Superior temporal gyrus (tissue), 1 donor: ENCODE measurements around the gene GPR137.

Source experiments
- DNase-seq: peaks from one replicate; pipeline ENCODE4 v3.0.0-alpha.2; 2016; ENCODE audit errors: extremely low spot score

The GPR137 gene

GRCh38 chr11:64249038-64249437 is 36.6 kb upstream of the GPR137 start:
- DNase-seq: no peak

GRCh38 chr11:64249563-64250414 is 35.9 kb upstream of the GPR137 start:
- no peak for DNase-seq

GRCh38 chr11:64250415-64251015 is 35.1 kb upstream of the GPR137 start:
- no peak for DNase-seq

DNA sequence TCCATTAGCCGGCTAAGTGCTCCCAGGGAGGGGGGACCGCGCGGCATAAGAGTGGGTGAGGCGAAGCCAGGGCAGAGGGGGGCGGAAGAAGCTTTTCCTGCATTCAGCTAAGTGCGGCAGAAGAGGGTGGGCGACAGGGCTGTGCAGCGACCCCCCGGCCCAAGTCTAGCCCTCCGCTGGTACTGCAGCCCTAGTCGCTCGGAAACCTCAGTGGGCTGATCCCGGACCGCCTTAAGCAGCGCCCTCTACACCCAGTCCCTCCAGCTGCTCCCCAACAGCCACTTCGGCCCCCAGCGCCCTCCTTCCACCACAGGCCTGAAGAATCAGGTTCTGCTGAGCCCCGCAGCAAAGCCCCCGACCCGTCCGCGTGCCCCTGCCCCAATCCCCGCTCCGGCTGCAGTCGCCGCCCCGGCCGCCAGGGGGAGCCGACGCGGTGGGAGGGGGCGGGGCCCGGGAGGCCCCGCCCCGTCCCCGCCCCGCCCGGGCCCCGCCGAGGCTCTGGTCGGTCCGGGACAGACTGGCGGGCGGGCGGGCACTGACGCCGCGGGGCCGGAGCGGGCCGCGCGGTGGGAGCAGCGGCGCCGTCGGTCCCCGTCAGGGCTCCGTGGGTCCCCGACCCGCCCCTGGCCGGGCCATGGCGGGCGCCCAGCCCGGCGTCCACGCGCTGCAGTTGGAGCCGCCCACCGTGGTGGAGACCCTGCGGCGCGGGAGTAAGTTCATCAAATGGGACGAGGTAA is 34.5 kb upstream of the GPR137 start, which contains the start of gene PLCB3:
TSS of gene PLCB3 (plus strand) at position 515 of the 737 bp plus-strand sequence. CDS start at position 635, 120 bp downstream.
- DNase-seq: no peak

GRCh38 chr11:64251753-64252002 is 34.0 kb upstream of the GPR137 start:
- DNase-seq: no peak

- no peak for DNase-seq
Observed at GRCh38 chr11:64252003-64252872, 33.4 kb upstream of the GPR137 start.

- no peak for DNase-seq
Observed at GRCh38 chr11:64253043-64253442, 32.6 kb upstream of the GPR137 start.

- DNase-seq: no peak
Observed at GRCh38 chr11:64253481-64253880, 32.2 kb upstream of the GPR137 start.

DNA sequence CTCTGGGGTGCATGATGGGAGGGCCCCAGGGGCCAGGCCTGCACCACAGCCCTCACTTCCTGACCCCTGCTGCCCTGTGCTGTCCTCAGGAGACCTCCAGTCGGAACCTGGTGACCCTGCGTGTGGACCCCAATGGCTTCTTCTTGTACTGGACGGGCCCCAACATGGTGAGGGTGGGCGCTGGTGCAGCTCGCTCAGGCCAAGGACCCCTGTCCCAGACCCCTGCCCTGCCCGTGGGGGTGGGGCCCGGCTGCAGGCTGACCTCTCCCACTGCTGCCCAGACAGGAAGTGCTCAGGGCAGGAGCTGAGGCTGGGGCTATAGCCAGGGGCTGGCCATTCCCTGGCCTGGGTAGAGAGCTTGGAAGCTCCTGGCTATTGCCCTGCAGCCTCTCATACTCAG is 31.3 kb upstream of the GPR137 start:
- no peak for DNase-seq

- DNase-seq: no peak
Observed at GRCh38 chr11:64255135-64256128, 30.2 kb upstream of the GPR137 start.

DNA sequence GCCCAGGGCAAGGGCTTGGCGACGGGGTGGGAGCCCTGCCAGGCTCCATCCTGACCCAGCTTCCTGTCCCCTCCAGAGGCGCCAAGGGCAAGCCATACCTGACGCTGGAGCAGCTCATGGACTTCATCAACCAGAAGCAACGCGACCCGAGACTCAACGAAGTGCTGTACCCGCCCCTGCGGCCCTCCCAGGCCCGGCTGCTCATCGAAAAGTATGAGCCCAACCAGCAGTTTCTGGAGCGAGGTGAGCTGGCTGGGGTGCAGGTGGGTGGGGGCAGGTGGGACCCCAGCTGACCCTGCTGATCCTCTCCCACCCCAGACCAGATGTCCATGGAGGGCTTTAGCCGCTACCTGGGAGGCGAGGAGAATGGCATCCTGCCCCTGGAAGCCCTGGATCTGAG is 29.3 kb upstream of the GPR137 start:
- DNase-seq: no peak

DNA sequence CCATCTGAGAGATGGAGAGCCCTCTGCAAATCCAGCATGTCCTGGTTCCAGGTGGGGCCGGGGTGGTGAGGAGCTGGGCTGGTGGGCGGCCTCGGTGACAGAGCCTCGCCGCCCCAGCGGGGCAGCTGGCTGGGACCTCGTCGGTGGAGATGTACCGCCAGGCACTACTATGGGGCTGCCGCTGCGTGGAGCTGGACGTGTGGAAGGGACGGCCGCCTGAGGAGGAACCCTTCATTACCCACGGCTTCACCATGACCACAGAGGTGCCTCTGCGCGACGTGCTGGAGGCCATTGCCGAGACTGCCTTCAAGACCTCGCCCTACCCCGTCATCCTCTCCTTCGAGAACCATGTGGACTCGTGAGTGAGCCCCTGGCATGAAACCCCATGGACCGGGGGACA is 27.3 kb upstream of the GPR137 start:
- DNase-seq: no peak

- DNase-seq: no peak
Observed at GRCh38 chr11:64258946-64259532, 26.6 kb upstream of the GPR137 start.

DNA sequence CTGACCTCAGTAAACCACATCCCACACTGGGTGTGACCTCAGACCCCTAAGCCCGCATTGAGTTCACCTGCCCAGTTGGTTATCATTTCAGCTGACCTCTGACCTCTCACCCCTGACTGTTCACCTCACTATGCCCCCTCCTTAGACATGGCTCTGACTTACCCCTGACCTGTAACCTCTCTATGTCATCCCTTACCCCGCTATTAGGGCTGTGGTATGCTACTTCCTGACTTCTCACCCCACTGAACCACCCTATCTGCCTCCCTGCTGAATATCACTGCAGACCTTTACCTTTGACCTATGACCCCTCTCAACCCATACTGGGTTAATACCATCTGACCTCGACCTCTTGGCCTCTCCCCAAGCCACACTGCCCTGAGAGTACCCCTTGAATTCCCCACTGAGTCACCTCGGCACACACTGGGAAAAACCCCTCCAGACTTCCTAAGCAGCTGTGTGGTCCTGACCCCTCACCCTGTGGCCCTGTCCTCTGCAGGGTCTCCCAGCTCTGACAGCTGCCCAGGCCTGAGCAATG is 26.0 kb upstream of the GPR137 start:
- no peak for DNase-seq

GRCh38 chr11:64260147-64260708 is 25.4 kb upstream of the GPR137 start:
- no peak for DNase-seq

GRCh38 chr11:64261556-64262080 is 24.0 kb upstream of the GPR137 start:
- DNase-seq: no peak

DNA sequence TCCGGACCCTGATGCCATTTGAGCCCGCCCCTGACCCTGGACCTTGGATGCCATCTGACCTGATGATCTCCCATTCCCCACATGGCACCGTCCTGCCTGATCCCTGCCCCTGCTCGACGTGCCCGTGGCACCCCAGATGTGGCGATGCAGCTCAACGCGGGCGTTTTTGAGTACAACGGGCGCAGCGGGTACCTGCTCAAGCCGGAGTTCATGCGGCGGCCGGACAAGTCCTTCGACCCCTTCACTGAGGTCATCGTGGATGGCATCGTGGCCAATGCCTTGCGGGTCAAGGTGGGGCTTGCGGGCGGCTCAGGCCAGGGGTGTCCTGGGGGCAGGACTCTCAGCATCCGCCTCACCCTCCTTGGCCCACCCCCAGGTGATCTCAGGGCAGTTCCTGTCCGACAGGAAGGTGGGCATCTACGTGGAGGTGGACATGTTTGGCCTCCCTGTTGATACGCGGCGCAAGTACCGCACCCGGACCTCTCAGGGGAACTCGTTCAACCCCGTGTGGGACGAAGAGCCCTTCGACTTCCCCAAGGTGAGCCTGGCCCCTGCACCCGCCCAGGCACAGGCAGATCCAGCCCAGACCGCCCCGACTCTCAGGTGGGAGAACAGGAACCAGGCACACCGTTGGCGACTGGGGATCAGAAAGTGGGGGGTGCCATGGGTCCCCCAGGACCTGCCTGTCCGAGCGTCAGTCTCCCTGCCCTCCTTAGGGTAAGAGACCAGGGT is 23.2 kb upstream of the GPR137 start:
- no peak for DNase-seq

DNA sequence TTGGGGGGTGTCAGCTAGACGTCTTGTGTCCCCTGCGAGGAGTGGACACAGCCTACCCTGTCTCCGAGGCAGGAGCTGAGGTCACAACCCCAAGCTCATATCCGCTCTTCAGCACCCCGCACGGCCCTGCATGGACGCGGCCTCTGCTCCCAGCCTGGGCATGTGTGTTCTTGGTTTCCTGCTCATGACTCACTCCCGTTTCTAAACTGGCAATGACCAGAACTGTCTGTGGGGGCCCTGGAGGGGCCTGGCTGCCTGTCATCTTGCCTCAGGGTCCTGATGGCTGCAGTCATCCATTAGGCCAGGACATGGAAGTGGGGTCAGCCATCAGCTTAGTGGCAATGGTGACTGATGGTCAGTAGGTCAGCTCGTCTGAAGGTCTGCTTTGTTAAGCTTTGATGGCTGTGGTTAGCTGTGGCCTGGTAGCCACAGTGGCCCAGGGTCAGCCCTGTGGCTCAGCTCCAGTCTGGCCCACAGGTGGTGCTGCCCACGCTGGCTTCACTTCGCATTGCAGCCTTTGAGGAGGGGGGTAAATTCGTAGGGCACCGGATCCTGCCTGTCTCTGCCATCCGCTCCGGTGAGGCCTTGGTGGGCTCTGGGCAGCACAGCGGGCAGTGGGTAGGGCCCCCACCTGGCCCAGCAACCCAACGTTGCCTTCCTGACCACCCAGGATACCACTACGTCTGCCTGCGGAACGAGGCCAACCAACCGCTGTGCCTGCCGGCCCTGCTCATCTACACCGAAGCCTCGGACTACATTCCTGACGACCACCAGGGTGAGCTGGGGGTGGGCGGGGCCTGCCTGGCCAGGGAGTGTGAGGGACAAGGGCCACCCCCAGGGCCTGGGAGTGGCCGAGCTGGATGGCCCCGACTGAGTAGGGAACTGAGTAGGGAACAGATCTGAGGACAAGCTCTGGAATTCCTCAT is 22.4 kb upstream of the GPR137 start:
- no peak for DNase-seq
